ENCODE measurements around the gene CDK3.
A peak's percentile ranks its signal among the peaks of the same experiment; 100 is the strongest.

The CDK3 gene

GRCh38 chr17:75979705-75980187, 20.9 kb upstream of the CDK3 start:
- peak in 1 of 2 experiments; percentile 78 for DNase-seq
- TF ChIP-seq POLR2A (IDR thresholded peaks at IDR 0.05; ENCODE audit: low read length) (peak; percentile 52), GATA1 (IDR thresholded peaks at IDR 0.05; ENCODE audit: low read depth, low read length) (no peak)

DNA sequence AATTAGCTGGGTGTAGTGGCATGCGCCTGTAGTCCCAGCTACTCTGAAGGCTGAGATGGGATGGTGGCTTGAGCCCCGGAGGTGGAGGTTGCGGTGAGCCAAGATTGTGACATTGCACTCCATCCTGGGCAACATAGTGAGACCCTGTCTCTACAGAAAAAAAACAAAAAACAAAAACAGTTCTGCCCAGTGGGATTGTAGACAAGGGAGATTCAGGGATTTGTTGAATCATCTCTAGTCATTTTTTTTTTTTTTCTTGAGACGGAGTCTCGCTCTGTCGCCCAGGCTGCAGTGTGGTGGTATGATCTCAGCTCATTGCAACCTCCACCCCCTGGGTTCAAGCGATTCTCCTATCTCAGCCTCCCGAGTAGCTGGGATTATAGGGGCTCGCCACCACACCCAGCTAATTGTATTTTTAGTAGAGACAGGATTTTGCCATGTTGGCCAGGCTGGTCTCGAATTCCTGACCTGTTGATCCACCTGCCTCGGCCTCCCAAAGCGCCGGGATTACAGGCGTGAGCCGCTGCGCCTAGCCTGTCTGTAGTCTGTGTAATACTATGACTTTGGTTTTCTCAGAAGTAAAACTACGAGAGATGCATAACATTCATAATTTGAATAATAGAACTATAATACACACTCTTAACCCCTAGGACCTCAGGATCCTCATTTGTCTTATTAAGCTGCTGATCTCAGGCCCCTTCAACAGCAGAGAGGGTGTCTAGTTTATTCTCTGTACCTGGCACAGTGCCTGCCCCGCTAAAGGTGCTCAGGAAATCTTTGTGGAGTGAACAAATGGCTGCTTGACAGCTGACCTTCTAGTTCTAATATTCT, 20.3 kb upstream of the CDK3 start:
- TF ChIP-seq GATA1 (IDR thresholded peaks at IDR 0.05; ENCODE audit: low read depth, low read length) (no peak), POLR2A (IDR thresholded peaks at IDR 0.05; ENCODE audit: low read length) (no peak)
- DNase-seq, result no peak

GRCh38 chr17:75981019-75981615, 19.5 kb upstream of the CDK3 start:
- DNase-seq, result no peak
- no peak for TF ChIP-seq POLR2A (IDR thresholded peaks at IDR 0.05; ENCODE audit: low read length)
- TF ChIP-seq GATA1 (IDR thresholded peaks at IDR 0.05; ENCODE audit: low read depth, low read length), result no peak

- DNase-seq, result peak; percentile 78 to 79
- no peak for TF ChIP-seq POLR2A (IDR thresholded peaks at IDR 0.05; ENCODE audit: low read length)
- no peak for TF ChIP-seq GATA1 (IDR thresholded peaks at IDR 0.05; ENCODE audit: low read depth, low read length)
Observed at GRCh38 chr17:75983501-75984181, 17.0 kb upstream of the CDK3 start.

GRCh38 chr17:75985986-75986385, 14.7 kb upstream of the CDK3 start:
- no peak for DNase-seq
- TF ChIP-seq POLR2A (IDR thresholded peaks at IDR 0.05; ENCODE audit: low read length) (no peak), GATA1 (IDR thresholded peaks at IDR 0.05; ENCODE audit: low read depth, low read length) (no peak)

- TF ChIP-seq GATA1 (IDR thresholded peaks at IDR 0.05; ENCODE audit: low read depth, low read length) (no peak), POLR2A (IDR thresholded peaks at IDR 0.05; ENCODE audit: low read length) (no peak)
- DNase-seq, result peak in 1 of 2 experiments; percentile 42
Observed at GRCh38 chr17:75987041-75987440, 13.6 kb upstream of the CDK3 start.

GRCh38 chr17:75991396-75991795, 9.3 kb upstream of the CDK3 start:
- TF ChIP-seq GATA1 (IDR thresholded peaks at IDR 0.05; ENCODE audit: low read depth, low read length) (no peak), POLR2A (IDR thresholded peaks at IDR 0.05; ENCODE audit: low read length) (no peak)

DNA sequence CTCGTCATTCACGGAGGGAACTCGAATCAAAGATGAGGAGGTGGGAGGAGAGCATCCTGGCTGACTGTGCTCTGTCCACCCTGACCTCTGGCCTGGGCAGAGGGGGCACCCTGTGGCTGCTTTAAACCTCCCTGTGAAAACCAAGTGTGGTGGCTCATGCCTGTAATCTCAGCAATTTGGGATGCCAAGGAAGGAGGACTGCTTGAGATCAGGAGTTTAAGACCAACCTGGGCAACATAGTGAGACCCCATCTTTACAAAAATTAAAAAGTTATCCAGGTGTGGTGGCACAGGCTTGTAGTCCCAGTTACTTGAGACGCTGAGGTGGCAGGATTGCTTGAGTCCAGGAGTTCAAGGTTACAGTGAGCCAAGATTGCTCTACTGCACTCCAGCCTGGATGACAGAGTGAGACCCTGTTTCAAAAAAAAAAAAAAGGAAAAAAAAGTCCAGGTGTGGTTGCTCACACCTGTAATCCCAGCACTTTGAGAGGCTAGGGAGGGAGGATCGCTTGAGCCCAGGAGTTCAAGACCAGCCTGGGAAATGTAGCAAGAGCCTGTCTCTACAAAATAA, 5.8 kb upstream of the CDK3 start:
- TF ChIP-seq GATA1 (IDR thresholded peaks at IDR 0.05; ENCODE audit: low read depth, low read length) (no peak), POLR2A (IDR thresholded peaks at IDR 0.05; ENCODE audit: low read length) (no peak)
- DNase-seq, result no peak

More at GRCh38 chr17:75991396-75991795, 9.3 kb upstream of the CDK3 start:
- DNase-seq, result no peak

- no peak for TF ChIP-seq POLR2A (IDR thresholded peaks at IDR 0.05; ENCODE audit: low read length)
- TF ChIP-seq GATA1 (IDR thresholded peaks at IDR 0.05; ENCODE audit: low read depth, low read length), result no peak
- no peak for DNase-seq
Observed at GRCh38 chr17:75995385-75995925, 5.2 kb upstream of the CDK3 start.

- TF ChIP-seq POLR2A (IDR thresholded peaks at IDR 0.05; ENCODE audit: low read length) (no peak), GATA1 (IDR thresholded peaks at IDR 0.05; ENCODE audit: low read depth, low read length) (no peak)
- no peak for DNase-seq
Observed at GRCh38 chr17:75996665-75997590, 3.7 kb upstream of the CDK3 start.

DNA sequence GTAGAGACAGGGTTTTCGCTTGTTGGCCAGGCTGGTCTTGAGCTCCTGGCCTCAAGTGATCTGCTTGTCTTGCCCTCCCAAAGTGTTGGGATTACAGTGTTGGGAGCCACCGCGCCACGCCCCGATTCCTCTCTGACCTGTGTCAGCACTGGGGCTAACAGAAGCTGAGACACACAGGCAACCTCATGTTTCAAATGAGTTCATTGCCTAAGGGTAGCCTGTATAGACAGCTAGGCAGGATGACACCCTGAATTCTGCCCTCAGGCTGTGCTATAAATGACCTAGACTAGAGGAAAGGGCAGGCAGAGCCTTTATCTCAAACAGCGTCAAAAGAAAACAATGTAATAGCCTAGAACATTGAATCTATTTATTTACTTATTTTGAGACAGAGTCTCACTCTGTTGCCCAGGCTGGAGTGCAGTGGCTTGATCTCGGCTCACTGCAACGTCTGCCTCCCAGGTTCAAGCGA, 2.3 kb upstream of the CDK3 start:
- TF ChIP-seq POLR2A (IDR thresholded peaks at IDR 0.05; ENCODE audit: low read length) (no peak), GATA1 (IDR thresholded peaks at IDR 0.05; ENCODE audit: low read depth, low read length) (no peak)
- no peak for DNase-seq

DNA sequence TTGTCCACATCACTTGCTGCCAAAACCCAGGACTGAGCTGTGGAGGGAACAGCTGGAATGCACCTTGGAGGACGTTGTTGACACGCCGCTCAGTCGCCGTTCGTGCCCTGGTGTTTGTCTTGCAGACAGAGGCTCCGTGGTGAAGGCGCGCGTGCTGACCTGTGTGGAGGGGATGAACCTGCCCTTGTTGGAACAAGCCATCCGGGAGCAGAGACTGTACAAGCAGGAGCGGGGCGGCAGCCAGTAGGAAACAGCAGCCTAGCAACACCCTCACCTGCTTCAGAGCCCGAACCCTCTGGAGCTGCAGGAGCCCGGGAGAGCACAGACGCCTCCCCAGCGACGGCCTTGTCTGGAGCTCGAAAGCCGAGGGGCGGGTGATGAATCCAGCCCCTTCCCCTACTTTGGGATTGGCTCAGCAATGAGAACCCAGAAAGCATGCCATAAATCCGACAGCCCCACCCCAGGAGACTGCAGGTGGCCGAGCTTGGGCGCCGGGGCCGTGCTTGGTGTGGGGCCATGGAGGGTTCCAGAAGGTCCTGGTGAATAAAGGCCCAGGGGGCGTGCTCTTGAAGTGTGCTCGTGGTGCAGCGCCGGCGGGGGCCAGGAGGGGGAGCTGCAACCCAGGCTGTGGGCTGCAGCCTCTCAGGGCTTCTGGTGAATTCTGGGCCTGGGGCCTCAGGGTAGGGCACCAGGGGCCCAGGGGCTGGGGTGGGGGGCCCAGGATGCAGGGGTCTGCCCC, 470 bp upstream of the CDK3 start:
- DNase-seq, result peak; percentile 71 to 82

More for the DNA sequence above, 470 bp upstream of the CDK3 start:
- TF ChIP-seq POLR2A (IDR thresholded peaks at IDR 0.05; ENCODE audit: low read length) (no peak), GATA1 (IDR thresholded peaks at IDR 0.05; ENCODE audit: low read depth, low read length) (no peak)

Measured in erythroblast (primary cell).